GM23248 (cell line): ENCODE data around the gene RPL7A. TPM values are rescaled to one million over a fixed set of nuclear protein-coding genes. Genes with fewer than 3 reads are reported as not detected.
A peak's percentile ranks its signal among the peaks of the same experiment; 100 is the strongest.

Experiments
- DNase-seq: peaks from one replicate; pipeline ENCODE4 v3.0.0-alpha.2; 2015
- H2AFZ ChIP-seq: fragments of 200-600 bp; sonication (generic); 2 replicates; pipeline ENCODE4 v1.6.1; 2016; ENCODE audit warnings: antibody characterized with exemption
- H3F3A ChIP-seq: fragments of 200-600 bp; sonication (generic); 2 replicates; pipeline ENCODE4 v1.6.1; 2016; ENCODE audit warnings: mild to moderate bottlenecking, antibody characterized with exemption, mixed run types; ENCODE audit not compliant: insufficient read depth
- H3K27ac ChIP-seq: fragments of 200-600 bp; sonication (generic); 2 replicates; pipeline ENCODE4 v1.5.1; 2016; ENCODE audit warnings: mild to moderate bottlenecking
- H3K27me3 ChIP-seq: fragments of 200-600 bp; sonication (generic); replicated peaks from 2 replicates; pipeline ENCODE4 v1.6.1; 2016; ENCODE audit warnings: mild to moderate bottlenecking; ENCODE audit not compliant: insufficient read depth
- H3K36me3 ChIP-seq: fragments of 200-600 bp; sonication (generic); 2 replicates; pipeline ENCODE4 v1.6.1; 2016; ENCODE audit warnings: low read depth, mild to moderate bottlenecking
- H3K4me1 ChIP-seq: fragments of 200-600 bp; sonication (generic); 2 replicates; pipeline ENCODE4 v1.6.1; 2016; ENCODE audit warnings: mild to moderate bottlenecking; ENCODE audit not compliant: insufficient read depth
- H3K4me2 ChIP-seq: fragments of 200-600 bp; sonication (generic); one replicate; pipeline ENCODE4 v1.6.1; 2016; ENCODE audit warnings: mild to moderate bottlenecking; ENCODE audit not compliant: unreplicated experiment
- H3K4me3 ChIP-seq: fragments of 200-600 bp; sonication (generic); 2 replicates; pipeline ENCODE4 v1.5.1; 2016; ENCODE audit warnings: mild to moderate bottlenecking
- H3K79me2 ChIP-seq: fragments of 200-600 bp; sonication (generic); 2 replicates; pipeline ENCODE4 v1.6.1; 2016; ENCODE audit warnings: mild to moderate bottlenecking; ENCODE audit not compliant: insufficient read depth
- H3K9ac ChIP-seq: fragments of 200-600 bp; sonication (generic); 2 replicates; pipeline ENCODE4 v1.6.1; 2016; ENCODE audit warnings: mild to moderate bottlenecking
- H3K9me2 ChIP-seq: fragments of 200-600 bp; sonication (generic); 2 replicates; pipeline ENCODE4 v1.6.1; 2016; ENCODE audit warnings: mixed run types, mild to moderate bottlenecking, moderate library complexity; ENCODE audit not compliant: insufficient read depth
- H3K9me3 ChIP-seq: fragments of 200-600 bp; sonication (generic); one replicate; pipeline ENCODE4 v1.6.1; 2017; ENCODE audit warnings: low read depth
- H4K20me1 ChIP-seq: fragments of 200-600 bp; sonication (generic); 2 replicates; pipeline ENCODE4 v1.6.0; 2016; ENCODE audit not compliant: insufficient read depth
- EZH2 ChIP-seq: fragments of 200-600 bp; sonication (generic); IDR thresholded peaks from 2 replicates; pipeline ENCODE4 v1.6.1; 2018; ENCODE audit warnings: antibody characterized with exemption, mild to moderate bottlenecking; ENCODE audit not compliant: insufficient read depth, poor library complexity, severe bottlenecking
- EZH2phosphoT487 ChIP-seq: fragments of 200-600 bp; sonication (generic); IDR thresholded peaks from 2 replicates; pipeline ENCODE4 v1.6.1; 2018; ENCODE audit warnings: antibody characterized with exemption, moderate library complexity, mild to moderate bottlenecking, low read depth; ENCODE audit not compliant: insufficient read depth
- WGBS, 2 experiments: methylation state at CpG; one replicate each; pipeline ENCODE4 v1.1.6; 2015 to 2017; ENCODE audit warnings: low lambda C conversion rate in 2 of 2, low coverage in 1 of 2; ENCODE audit errors: missing lambda C conversion rate in 2 of 2; 5-methylcytosine and 5-hydroxymethylcytosine counted together
- in situ Hi-C: fragments of 300-500 bp; cut with MboI; formaldehyde crosslinking; loops from 2 replicates; pipeline ENCODE4 v1.15.0; 2020
- polyA plus RNA-seq: library from polyadenylated mRNA; unstranded; fragments of >200 nt; fragmentation: Nextera tagmentation; extraction: Ambion mirVana; gene quantifications from 2 replicates; pipeline ENCODE4 v1.2.1, GENCODE V29; 2016
- total RNA-seq: library from RNA; depleted of rRNA; stranded (reverse); fragments of >200 nt; shearing (Covaris generic); gene quantifications from 2 replicates; pipeline ENCODE4 v1.2.3, GENCODE V29; 2014

The RPL7A gene
- total and polyA plus RNA-seq, 2 experiments from 2014 or later: 458 to 1,382 TPM

GRCh38 chr9:133345596-133345995 is 2.4 kb upstream of the RPL7A start:
- H3K79me2 ChIP-seq: peaks cover 58% of the 10 kb centered on the region
- no peak for TF ChIP-seq EZH2
- TF ChIP-seq EZH2phosphoT487: no peak
- no peaks in the 10 kb centered on the region for H4K20me1 ChIP-seq
- no peak overlapping the region for H3K27ac ChIP-seq
- H3K9me3 ChIP-seq: no peaks in the 10 kb centered on the region
- H3K9me2 ChIP-seq: no peaks in the 10 kb centered on the region
- H3K27me3 ChIP-seq: no peaks in the 10 kb centered on the region
- no peak overlapping the region for H2AFZ ChIP-seq
- WGBS, 2 experiments: 81 to 87% methylated on average over 6 of the region's 6 CpGs
- in situ Hi-C loops: no loop called here
- H3K36me3 ChIP-seq: peaks cover 19% of the 10 kb centered on the region
- H3K9ac ChIP-seq: no peak overlapping the region
- H3K4me3 ChIP-seq: no peak overlapping the region
- no peak overlapping the region for H3K4me2 ChIP-seq
- no peak for DNase-seq
- peaks cover 16% of the 10 kb centered on the region for H3K4me1 ChIP-seq
- H3F3A ChIP-seq: peaks cover 21% of the 10 kb centered on the region

GRCh38 chr9:133346021-133346785 is 1.8 kb upstream of the RPL7A start:
- H3K4me1 ChIP-seq: peaks cover 16% of the 10 kb centered on the region
- H3K4me3 ChIP-seq: peak overlapping the region; percentile 98
- H2AFZ ChIP-seq: no peak overlapping the region
- no peaks in the 10 kb centered on the region for H4K20me1 ChIP-seq
- TF ChIP-seq EZH2phosphoT487: no peak
- TF ChIP-seq EZH2: no peak
- DNase-seq: no peak
- no peaks in the 10 kb centered on the region for H3K9me2 ChIP-seq
- 37 to 44% methylated on average over 15 of the region's 15 CpGs for WGBS, 2 experiments
- no peaks in the 10 kb centered on the region for H3K9me3 ChIP-seq
- peaks cover 63% of the 10 kb centered on the region for H3K79me2 ChIP-seq
- H3K27me3 ChIP-seq: no peaks in the 10 kb centered on the region
- peak overlapping the region; percentile 95 for H3K4me2 ChIP-seq
- H3K27ac ChIP-seq: peak overlapping the region; percentile 94; the same call in 1 of the 2 replicates
- H3K36me3 ChIP-seq: peaks cover 25% of the 10 kb centered on the region
- H3K9ac ChIP-seq: peak overlapping the region; percentile 99
- in situ Hi-C loops: no loop called here
- peaks cover 27% of the 10 kb centered on the region for H3F3A ChIP-seq

- H3K4me2 ChIP-seq: peak overlapping the region; percentile 95
- TF ChIP-seq EZH2 (no peak), EZH2phosphoT487 (no peak)
- H3F3A ChIP-seq: peaks cover 40% of the 10 kb centered on the region
- no peaks in the 10 kb centered on the region for H3K9me2 ChIP-seq
- peak; percentile 73 for DNase-seq
- no peaks in the 10 kb centered on the region for H3K27me3 ChIP-seq
- peak overlapping the region; percentile 94 for H3K27ac ChIP-seq
- H3K9ac ChIP-seq: peak overlapping the region; percentile 99
- in situ Hi-C loops: no loop called here
- peak overlapping the region; percentile 67 for H2AFZ ChIP-seq
- H3K79me2 ChIP-seq: peaks cover 63% of the 10 kb centered on the region
- no peaks in the 10 kb centered on the region for H4K20me1 ChIP-seq
- H3K4me3 ChIP-seq: peak overlapping the region; percentile 98
- no peaks in the 10 kb centered on the region for H3K9me3 ChIP-seq
- H3K36me3 ChIP-seq: peaks cover 37% of the 10 kb centered on the region
- peaks cover 16% of the 10 kb centered on the region for H3K4me1 ChIP-seq
- WGBS, 2 experiments: 0% methylated on average over 27 to 36 of the region's 41 CpGs
Observed at GRCh38 chr9:133347515-133347984, 468 bp upstream of the RPL7A start.

GRCh38 chr9:133348718-133349573 is 928 bp downstream of the RPL7A start:
- H3K36me3 ChIP-seq: peaks cover 38% of the 10 kb centered on the region
- H3K9me3 ChIP-seq: no peaks in the 10 kb centered on the region
- H3K9ac ChIP-seq: peak overlapping the region; percentile 99
- DNase-seq: peak; percentile 43
- in situ Hi-C loops: no loop called here
- no peak for TF ChIP-seq EZH2phosphoT487
- no peak for TF ChIP-seq EZH2
- no peak overlapping the region for H2AFZ ChIP-seq
- H4K20me1 ChIP-seq: no peaks in the 10 kb centered on the region
- H3K27ac ChIP-seq: peak overlapping the region; percentile 94
- H3K4me1 ChIP-seq: peaks cover 16% of the 10 kb centered on the region
- WGBS, 2 experiments: 4% methylated on average over 24 to 25 of the region's 25 CpGs
- H3K27me3 ChIP-seq: no peaks in the 10 kb centered on the region
- H3F3A ChIP-seq: peaks cover 54% of the 10 kb centered on the region
- peaks cover 63% of the 10 kb centered on the region for H3K79me2 ChIP-seq
- peak overlapping the region; percentile 100 for H3K4me2 ChIP-seq
- H3K4me3 ChIP-seq: peak overlapping the region; percentile 98
- no peaks in the 10 kb centered on the region for H3K9me2 ChIP-seq
